GM19395 (cell line): ENCODE data around the gene LBHD2.
A peak's percentile ranks its signal among the peaks of the same experiment; 100 is the strongest.
"Not testable (repeated sequence)": the region's sequence is repeated elsewhere in the genome, so short reads cannot be mapped to it uniquely, and the experiment has no call there.

Experiments
- ATAC-seq: cut with Tn5 transposase; IDR thresholded peaks from one replicate; pipeline ENCODE4 v1.9.1; 2021; ENCODE audit warnings: mild to moderate bottlenecking, moderate library complexity; ENCODE audit not compliant: unreplicated experiment

Gene LBHD2

DNA sequence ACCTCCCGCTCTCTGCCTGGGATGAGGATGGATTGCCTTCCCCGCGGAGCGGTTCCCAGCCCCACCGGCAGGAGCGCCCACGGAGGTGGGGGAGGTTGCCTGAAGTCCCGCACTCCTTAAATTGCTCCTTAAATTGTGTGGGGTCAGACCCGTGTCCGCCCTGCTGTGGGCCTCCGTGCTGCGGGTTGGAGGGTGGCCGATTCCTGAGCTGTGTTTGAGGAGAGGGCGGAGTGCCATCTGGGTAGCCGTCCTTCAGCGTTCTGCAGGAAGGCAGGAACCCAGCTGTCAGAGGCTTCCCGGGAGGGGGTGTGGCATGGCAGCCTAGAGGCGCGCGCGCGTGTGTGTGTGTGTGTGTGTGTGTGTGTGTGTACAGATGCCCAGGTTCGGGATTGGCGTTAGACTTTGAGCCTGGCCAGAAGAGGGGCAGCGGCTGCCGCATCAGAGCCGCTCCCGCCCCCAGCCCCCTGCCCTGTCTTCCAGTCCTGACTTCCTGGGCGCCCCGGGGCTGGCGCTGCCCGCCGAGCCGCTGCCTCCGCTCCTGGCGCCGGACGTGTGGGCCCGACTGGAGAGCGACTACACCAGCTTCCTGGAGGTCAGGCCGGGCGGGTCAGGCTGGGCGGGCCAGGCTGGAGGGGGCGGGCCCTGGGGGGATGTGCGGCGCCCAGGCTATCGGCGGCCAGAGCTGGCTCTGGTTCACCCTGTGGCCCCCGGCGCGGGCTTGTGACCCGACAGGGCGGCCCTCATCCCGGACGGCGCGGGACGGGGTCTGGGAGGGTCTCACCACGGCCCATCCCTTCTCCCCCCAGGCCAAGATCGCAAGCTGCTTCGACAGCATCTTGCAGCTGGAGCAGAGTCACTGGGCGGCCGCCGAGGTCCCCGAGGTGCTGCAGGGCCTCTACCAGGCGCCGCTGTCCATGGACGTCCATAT is 19.7 kb downstream of the LBHD2 start:
- no peak for ATAC-seq

DNA sequence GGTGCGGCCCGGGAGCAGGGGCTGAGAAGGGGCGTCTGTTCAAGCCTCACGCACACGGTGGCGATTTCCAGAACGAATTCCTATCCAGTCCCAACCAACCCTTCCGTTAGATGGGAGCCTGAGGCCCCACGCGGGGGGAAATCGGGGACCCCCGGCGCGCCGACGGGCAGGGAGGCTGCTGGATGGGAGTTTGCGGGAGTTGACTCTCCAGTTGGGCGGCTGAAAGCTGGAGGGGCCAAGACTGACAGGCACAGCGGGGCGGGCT is 20.3 kb downstream of the LBHD2 start:
- ATAC-seq, result no peak

DNA sequence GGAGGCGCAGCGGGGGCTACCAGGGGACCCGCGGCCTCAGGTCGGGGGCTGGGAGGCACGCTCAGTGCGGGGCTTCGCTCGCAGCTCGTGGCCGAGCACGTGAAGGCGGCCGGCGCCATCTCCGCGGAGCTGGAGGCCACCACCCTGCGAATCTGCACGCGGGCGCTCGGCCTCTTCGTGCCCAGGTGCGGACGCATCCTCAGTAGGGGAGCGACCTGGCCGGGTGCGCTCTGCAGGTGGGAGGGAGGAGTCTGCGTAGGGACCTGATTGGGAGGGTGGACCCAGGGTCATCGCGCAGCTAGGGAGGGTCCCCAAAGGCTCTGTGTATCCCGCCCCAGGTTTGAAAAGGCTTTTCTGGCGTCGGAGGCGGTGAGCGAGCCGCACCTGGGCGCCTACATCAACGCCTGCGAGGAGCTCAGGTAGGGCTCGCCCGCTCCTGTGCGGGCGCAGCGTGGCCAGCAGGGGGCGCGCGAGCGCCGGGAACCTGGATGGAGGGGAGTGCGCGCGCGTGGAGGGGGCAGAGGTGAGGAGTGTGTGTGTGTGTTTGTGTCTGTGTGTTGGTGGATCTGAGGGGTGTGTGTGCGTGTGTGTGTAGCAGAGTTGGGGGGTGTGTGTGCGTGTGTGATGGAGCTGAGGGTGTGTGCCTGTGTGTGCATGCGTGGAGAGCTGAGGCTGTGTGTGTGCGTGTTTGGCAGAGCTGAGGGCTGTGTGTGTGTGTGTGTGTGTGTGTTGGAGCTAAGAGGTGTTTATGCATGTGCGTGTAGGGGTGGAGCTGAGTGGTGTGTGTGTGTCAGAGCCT is 20.8 kb downstream of the LBHD2 start:
- peak; percentile 48 for ATAC-seq

DNA sequence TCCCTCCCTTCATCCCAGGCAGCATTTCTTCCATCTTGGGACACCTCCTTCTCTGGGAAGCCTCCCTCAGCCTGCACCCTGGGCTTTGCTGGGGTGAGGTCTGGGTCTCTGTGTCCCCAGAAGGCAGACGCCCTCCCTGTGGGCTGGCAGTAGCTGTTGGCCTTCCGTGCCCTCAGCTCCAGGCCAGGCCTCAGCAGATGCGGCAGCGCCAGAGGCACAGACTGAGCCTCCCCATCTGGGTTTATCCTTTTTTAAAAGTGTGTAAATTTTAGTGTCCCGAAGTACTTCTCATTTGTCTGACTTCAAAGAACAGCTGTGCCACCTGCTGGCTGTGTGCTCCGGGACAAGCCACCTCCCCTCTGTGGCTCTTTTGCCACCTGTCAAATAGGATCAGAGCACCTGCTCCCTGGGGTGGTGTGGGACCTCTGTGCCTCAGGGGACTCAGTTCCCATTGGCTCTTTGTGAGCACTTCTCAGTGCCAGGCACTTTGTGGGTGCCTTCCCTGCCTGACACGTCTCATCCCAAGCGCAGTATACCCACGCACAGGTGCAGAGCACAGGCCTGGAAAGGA is 21.7 kb downstream of the LBHD2 start:
- ATAC-seq, result no peak

DNA sequence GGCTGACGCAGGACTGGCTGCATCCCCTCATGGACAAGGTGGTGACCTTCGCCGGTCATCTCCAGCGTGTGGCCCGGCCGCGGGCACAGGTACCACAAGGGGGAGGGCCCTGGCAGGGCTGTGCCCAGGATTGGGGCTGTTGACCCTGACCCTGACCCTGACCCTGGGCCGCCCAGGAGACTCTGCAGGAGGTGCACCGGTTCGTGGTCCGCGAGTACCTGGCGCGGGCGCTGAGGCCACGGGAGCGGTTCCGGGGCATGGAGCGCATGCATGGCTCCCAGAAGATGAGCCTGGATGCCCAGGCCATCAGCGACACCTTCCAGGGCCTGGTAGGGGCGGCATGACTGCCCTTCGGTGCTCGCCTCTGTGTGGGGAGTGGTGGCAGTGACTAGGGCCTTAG is 23.4 kb downstream of the LBHD2 start:
- no peak for ATAC-seq

DNA sequence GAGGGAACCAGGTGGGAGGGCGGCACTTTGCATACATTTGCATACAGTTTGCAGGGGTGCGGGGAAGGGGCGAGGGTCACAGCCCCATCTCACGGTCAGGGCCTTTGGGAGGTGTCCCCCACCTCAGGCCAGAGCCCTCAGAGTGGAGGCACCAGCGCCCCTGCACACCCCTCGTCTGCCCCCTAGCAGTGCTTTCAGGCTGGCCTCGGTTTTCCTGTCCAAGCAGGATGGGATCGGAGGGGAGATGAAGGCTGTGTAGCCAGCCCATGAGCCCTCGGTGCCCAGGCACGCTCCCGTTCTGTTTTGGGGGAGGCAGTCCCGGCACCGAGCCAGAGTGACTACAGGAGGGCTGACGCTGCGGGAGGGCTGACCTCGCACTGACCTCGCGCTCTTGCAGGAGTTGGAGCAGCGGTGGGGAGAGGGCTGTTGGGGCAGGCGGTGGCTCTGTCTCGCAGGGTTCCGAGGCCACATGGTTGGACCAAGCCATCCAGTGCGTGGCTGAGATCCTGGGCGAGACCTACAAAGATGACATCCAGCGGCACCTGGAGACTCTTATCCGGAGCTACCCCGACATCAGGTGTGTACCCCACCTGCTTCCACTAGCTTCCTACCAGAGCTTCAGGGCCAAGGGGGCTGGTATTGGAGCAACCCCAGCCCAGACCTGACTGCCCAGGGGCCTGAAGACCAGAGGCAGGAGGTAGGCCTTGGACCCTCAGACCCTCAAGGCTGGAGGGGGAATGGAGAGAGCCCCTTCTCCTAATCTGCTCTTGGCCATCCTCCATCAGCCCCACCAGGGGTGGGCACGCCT is 24.1 kb downstream of the LBHD2 start:
- ATAC-seq, result no peak

DNA sequence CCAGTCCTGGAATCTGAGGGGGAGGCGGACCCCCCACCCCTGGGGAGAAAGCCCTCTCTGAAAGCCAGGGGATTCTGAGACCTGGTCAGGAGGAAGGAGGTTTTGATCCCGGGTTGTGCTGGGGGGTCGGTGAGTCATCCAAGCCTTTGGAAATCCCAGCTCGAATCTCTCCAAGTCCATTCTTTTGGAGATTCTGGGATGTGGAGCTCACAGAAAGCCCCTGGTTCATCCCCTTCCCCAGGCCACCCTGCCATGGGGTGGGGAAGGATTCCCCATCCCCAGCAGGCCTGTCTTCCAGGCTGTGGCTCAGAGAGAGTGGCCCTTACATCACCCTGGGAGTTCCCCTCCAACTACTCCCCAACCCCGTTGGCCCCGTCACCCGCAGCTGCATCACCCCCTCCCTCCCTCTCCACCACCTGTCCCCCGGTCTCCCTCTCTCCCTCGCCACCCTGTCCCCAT is 24.8 kb downstream of the LBHD2 start:
- peak; percentile 41 for ATAC-seq

DNA sequence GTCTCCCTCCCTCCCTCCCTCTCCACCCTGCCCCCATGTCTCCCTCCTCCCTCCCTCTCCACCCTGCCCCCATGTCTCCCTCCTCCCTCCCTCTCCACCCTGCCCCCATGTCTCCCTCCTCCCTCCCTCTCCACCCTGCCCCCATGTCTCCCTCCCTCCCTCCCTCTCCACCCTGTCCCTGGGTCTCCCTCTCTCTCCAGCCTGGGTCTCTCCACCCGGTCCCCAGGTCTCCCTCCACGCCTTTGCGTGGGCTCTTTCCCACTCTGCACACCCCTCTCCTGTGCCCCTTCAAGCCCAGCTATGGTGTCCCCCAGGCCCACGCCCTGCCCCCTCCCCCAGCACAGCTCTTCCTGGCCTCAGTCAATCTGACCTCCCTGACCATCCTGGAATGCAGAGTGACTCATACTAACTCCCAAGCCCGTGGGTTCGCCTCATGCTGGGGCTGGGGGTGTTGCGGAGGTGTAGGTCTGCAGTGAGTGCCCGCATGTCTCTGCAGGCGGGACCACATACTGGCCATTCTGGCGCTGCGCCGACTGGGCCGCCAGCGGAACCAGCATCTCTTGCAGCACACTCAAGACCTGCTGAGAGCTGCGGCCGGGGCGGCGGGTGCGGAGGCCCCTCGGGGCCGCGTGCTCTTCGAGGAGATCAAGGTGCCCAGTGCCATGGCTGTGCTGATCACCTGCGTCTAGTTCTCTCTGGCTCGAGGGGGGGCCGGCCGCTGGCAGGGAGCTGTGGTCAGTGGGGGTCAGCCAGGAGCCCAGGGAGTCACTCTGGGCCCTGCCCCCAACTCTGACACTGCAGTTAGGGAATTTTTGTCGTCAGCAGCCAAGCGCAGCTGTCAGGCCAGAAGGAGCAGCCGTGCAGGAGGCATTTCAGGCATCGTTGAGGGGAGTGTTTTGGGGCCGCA is 25.8 kb downstream of the LBHD2 start:
- no peak for ATAC-seq

DNA sequence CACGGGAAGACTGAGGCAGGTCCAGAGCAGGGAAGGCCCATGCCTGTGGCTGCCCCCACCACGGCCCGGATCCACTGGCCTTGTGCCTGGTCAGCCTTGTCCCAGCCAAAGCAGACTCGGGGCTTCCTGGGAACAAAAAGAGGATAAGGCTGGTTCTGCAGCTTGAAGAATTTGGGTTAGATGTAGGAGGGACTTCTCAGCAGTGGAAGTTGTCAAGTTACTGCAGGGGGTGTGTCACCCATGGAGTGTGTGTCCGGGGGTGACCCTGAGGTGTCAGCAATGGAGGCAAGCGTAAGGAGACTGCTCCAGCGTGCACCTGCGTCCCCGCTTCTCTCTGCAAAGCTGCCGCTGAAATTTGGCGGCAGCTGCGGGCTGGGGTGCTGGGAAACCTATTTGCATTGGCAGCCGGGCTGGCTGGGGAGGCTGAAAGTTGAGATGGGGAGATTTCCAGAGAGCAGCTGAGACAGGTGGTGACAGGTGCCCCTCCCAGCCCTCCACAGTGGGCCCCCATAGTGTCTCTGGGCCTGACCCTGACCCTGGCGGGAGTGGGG is 26.7 kb downstream of the LBHD2 start:
- ATAC-seq, result no peak

DNA sequence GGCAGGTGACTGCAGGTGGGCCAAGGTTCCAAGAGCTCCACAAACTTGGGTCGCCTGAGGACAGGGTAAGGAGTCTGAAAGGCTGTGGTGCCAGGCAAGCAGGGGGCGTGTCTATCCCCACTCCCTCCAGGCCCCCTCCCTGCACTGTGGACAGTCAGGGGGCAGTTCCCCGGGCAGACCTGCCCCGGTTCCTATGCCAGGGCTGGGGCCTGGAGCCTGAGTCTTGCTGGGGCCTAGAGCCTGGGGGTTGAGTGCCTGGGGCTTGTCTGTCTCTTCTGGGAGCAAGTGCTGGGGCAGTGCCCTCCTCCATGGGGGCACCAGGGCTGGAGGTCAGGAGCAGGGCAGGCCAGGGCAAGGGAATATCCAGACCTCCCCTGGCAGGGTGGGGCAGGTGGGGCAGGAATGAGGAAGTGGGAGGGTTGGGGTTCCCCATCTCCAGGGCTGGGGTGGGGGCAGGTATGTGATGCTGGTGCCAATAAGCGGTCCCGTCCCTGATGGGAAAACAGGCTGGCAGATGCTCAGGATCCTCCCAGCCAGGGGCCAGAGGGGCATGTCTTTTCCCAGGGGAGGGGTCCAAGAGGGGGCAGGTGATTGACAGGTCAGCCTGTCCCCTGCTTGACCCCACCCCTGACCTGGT is 27.3 kb downstream of the LBHD2 start:
- no peak for ATAC-seq

DNA sequence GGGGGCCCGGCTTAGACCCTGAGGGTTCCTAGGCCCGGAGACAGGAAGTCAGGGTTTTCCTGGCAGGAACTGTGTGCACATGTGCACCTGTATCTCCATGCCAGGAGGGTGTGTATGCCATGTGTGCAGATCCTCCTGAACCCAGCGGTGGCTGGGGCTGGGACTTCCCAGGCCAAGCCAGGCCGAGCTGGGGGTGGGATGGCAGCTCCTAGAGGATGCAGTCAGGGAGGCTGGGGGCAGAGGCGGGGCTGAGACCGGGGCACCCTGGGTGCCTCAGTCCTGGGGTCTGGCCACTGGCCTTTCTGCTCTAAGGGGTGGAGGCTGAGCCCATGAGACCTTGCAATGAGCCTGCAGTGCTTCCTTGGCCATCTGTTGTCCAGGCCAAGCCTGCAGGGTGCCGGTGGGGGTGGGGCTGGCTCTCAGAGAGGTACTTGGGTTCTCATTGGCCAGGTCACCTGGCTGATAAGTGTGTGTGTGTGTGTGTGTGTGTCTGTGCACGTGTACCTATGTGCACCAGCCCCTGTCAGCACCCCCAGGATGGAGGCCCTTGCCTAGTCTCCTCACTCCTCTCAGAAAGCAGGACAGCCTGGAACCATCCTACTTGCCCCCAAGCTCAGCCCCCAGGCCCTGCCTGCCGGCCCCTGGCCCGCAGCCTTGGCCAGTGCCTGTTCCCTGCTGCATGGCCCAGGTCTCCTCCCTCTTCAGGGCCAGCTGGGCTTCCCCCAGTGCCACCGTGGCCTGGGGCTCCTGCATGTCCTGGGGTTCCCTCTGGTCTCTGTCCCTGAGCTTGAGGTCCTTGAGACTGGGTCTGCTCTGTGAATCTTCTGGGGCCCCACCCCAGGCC is 28.6 kb downstream of the LBHD2 start:
- no peak for ATAC-seq

DNA sequence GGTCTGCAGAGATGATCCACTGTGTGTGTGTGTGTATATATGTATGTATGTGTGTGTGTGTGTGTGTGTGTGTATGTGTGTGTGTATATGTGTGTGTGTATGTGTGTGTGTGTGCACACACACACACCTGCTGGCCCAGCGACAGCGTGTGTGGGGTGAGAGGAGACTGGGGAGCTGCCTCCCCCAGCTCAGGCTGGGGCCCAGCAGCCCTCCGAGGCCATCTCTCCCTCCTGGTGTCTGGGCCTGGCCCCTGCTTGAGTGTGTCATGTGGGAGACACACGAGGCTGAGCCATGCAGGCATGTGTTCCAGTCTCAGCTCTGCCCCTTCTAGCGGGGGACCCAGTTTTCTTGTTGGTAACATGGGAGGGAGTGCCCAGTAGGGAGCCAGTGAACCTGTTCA is 29.3 kb downstream of the LBHD2 start:
- ATAC-seq, result no peak

DNA sequence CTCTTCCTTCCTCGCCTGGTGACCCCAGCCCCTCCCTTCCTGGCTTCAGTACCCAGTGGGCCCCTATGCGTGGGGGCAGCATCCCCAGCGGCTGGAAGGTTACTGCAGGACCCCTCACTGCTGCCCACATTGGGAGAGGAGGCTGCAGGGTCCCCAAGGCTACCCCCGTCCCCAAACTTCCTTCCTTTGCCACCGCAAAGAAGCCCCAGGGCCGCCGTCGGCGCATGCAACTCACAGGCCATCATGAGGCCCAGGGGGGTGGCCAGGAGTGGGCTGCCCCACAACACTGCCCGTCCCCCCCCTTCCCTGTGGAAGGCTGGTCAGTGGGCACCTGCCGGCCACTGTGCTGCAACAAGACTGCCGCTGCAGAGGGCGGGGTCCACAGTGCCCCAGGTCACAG is 29.8 kb downstream of the LBHD2 start:
- no peak for ATAC-seq

DNA sequence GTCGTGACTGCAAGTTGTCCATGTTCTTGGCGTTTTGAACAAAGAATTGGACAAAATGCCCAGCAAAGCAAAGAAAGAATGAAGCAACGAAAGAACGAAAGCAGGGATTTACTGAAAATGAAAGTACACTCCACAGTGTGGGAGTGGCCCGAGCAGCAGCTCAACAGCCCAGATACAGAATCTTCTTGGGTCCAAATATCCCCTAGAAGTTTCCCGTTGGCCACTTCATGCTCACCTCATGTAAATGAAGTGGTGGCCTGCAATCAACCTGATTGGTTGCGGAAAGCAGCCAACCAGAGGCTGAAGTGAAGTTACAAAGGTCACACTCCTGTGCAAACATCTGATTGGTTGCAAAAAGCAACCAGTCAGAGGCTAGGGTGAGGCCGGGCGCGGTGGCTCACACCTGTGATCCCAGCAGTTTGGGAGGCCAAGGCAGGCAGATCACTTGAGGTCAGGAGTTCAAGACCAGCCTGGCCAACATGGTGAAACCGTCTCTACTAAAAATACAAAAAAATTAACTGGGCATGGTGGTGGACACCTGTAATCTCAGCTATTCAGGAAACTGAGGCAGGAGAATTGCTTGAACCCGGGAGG is 31.2 kb downstream of the LBHD2 start:
- ATAC-seq, result not testable (repeated sequence)

DNA sequence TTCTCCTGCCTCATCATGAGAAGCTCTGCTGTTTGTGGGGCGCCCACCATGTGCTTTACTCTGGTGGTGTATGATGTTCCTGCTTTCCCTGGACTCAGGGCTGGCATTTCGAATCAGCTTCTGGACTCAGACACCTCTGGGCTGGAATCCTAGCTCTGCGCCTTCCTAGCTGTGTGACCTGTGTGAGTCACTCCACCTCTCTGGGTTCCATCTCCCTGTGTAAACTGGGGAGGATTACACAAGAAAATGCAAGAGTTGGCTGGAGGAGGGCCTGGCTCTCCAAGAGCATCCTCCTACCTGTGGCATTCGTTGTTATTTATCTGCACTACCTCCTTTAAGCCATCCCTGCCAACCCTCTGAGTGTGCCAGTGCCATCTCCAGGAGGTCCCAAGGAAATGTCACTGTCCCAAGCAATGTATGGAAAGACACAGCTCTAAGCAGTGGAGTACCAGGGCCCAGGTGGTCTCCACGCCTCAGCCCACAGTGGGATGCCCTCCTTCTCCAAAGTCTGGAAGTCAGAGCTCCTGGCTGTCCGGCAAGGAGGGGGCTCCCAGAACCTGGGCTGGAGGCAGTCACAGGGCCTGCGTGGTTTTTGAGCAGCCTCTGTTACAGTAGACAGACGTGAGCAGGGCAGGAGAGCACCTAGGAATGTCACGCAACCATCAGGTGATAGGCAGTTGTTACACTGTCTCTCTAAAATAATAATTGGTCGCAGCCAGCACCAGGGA is 32.0 kb downstream of the LBHD2 start:
- no peak for ATAC-seq

DNA sequence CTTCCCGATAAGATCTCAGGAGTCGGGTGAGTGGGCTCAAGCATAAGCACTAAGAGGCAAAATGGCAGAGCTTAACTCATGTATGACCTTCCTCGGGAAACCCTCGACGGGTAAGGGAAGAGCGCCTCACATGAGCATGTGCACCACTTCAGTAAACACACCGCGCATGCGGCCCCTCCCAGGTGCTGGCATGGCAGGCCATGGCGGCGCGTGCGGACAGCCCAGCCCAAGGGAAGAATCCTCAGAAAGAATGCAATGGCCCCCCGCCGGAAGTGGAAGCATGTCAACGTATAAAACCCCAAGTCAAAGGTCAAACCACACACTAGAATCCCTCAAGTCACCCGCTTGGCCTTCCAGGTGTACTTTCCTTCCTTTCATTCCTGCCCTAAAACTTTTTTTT is 32.6 kb downstream of the LBHD2 start:
- ATAC-seq, result no peak

DNA sequence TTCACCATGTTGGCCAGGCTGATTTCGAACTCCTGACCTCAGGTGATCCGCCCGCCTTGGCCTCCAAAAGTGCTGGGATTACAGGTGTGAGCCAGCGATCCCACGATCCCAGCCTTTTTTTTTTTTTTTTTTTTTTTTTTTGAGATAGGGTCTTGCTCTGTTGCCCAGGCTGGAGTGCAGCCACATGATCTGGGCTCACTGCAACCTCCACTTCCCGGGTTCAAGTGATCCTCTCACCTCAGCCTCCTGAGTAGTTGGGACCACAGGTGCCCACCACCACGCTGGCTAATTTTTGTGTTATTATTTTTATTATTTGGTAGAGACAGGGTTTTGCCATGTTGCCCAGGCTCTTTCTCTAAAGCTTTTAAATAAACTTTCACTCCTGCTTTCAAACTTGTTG is 33.5 kb downstream of the LBHD2 start:
- ATAC-seq, result not testable (repeated sequence)
